ENCODE data around the gene OGFOD1.

Gene OGFOD1

DNA sequence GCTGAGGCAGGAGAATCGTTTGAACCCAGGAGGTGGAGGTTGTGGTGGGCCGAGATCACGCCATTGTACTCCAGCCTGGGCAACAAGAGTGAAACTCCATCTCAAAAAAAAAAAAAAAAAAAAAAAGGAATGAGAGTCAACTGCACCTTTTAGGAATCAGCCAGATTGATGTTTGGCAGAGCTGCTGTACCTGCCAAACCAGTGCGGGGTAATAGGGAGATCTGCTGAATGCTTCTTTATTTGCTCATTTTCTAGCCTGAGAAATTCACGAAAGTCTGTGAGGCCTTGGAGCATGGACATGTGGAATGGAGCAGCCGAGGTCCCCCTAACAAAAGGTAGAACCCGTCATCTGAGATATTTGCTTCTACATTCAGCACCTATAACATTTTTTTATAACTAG, 18.4 kb downstream of the OGFOD1 start:
- TF ChIP-seq, protein P1, sequence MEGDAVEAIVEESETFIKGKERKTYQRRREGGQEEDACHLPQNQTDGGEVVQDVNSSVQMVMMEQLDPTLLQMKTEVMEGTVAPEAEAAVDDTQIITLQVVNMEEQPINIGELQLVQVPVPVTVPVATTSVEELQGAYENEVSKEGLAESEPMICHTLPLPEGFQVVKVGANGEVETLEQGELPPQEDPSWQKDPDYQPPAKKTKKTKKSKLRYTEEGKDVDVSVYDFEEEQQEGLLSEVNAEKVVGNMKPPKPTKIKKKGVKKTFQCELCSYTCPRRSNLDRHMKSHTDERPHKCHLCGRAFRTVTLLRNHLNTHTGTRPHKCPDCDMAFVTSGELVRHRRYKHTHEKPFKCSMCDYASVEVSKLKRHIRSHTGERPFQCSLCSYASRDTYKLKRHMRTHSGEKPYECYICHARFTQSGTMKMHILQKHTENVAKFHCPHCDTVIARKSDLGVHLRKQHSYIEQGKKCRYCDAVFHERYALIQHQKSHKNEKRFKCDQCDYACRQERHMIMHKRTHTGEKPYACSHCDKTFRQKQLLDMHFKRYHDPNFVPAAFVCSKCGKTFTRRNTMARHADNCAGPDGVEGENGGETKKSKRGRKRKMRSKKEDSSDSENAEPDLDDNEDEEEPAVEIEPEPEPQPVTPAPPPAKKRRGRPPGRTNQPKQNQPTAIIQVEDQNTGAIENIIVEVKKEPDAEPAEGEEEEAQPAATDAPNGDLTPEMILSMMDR (IDR thresholded peaks at IDR 0.05; ENCODE audit: low read depth, low read length) = no peak
- TF ChIP-seq POLR2A (IDR thresholded peaks at IDR 0.05; ENCODE audit: extremely low read depth, insufficient read length) (no peak), MYC (IDR thresholded peaks at IDR 0.05; ENCODE audit: low read depth, low read length) (no peak)
- TF ChIP-seq, protein P2, sequence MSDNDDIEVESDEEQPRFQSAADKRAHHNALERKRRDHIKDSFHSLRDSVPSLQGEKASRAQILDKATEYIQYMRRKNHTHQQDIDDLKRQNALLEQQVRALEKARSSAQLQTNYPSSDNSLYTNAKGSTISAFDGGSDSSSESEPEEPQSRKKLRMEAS (IDR thresholded peaks at IDR 0.05; ENCODE audit: low read depth, low read length) = no peak
- no peak for DNase-seq (ENCODE audit: low read depth)
- no peak overlapping the region for H3K4me3 ChIP-seq (ENCODE audit: low read depth, low read length)

DNA sequence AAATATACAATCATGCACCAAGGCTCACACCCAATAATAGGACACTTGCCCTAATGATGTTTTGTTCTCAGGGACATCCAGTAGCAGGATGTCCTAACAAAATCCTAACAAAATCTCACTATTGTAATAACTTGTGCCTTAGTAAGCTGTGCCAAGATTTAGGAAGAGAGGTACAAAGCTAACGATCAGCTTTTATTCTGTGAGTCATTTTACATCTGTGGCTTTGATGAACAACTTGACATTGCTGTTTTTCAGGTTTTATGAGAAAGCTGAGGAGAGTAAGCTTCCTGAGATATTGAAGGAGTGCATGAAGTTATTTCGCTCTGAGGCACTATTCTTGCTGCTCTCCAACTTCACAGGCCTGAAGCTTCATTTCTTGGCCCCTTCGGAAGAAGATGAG, 18.9 kb downstream of the OGFOD1 start:
- TF ChIP-seq, protein P2 (IDR thresholded peaks at IDR 0.05; ENCODE audit: low read depth, low read length) = no peak
- TF ChIP-seq, protein P1 (IDR thresholded peaks at IDR 0.05; ENCODE audit: low read depth, low read length) = no peak
- TF ChIP-seq POLR2A (IDR thresholded peaks at IDR 0.05; ENCODE audit: extremely low read depth, insufficient read length) = no peak
- no peak for TF ChIP-seq MYC (IDR thresholded peaks at IDR 0.05; ENCODE audit: low read depth, low read length)
- DNase-seq (ENCODE audit: low read depth) = no peak
- no peak overlapping the region for H3K4me3 ChIP-seq (ENCODE audit: low read depth, low read length)

DNA sequence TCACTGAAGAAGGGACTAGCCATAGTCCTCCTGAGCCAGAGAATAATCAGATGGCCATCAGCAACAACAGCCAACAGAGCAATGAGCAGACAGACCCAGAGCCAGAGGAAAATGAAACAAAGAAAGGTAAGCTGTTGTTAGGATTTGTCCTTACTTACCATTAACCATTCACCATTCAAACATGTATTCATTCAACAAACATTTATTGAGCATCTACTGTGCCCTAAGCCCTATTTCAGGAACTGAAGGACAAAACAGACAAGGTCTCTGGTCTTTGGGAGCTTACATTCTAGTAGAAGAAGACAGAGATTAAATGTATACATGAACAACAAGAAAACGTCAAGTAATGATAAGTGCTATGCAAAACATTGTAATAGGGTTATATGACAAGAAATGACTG, 19.3 kb downstream of the OGFOD1 start:
- H3K4me3 ChIP-seq (ENCODE audit: low read depth, low read length) = no peak overlapping the region
- no peak for DNase-seq (ENCODE audit: low read depth)
- TF ChIP-seq, protein P2 (IDR thresholded peaks at IDR 0.05; ENCODE audit: low read depth, low read length) = no peak
- TF ChIP-seq POLR2A (IDR thresholded peaks at IDR 0.05; ENCODE audit: extremely low read depth, insufficient read length) (no peak), MYC (IDR thresholded peaks at IDR 0.05; ENCODE audit: low read depth, low read length) (no peak)
- TF ChIP-seq, protein P1 (IDR thresholded peaks at IDR 0.05; ENCODE audit: low read depth, low read length) = no peak

DNA sequence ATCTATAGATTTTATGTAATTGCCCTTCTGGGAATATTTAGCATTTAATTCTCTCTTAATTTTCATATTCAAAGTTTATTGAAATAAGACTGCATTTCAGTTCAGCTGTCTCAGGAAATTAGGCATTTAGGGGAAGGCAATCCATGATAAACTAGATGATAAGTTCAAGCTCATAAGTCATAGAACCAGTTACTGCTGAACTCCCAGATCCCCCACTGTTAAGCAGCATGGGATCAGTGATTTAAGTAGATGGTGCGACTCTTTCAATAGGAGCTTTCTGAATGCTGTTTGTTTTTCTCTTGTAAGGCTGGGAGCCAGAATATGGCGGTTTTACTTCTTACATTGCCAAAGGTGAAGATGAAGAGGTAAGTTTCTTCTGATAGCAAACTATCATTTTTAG, 23.8 kb downstream of the OGFOD1 start:
- DNase-seq (ENCODE audit: low read depth) = no peak
- TF ChIP-seq, protein P1 (IDR thresholded peaks at IDR 0.05; ENCODE audit: low read depth, low read length) = no peak
- TF ChIP-seq MYC (IDR thresholded peaks at IDR 0.05; ENCODE audit: low read depth, low read length) (no peak), POLR2A (IDR thresholded peaks at IDR 0.05; ENCODE audit: extremely low read depth, insufficient read length) (no peak)
- TF ChIP-seq, protein P2 (IDR thresholded peaks at IDR 0.05; ENCODE audit: low read depth, low read length) = no peak
- no peak overlapping the region for H3K4me3 ChIP-seq (ENCODE audit: low read depth, low read length)

DNA sequence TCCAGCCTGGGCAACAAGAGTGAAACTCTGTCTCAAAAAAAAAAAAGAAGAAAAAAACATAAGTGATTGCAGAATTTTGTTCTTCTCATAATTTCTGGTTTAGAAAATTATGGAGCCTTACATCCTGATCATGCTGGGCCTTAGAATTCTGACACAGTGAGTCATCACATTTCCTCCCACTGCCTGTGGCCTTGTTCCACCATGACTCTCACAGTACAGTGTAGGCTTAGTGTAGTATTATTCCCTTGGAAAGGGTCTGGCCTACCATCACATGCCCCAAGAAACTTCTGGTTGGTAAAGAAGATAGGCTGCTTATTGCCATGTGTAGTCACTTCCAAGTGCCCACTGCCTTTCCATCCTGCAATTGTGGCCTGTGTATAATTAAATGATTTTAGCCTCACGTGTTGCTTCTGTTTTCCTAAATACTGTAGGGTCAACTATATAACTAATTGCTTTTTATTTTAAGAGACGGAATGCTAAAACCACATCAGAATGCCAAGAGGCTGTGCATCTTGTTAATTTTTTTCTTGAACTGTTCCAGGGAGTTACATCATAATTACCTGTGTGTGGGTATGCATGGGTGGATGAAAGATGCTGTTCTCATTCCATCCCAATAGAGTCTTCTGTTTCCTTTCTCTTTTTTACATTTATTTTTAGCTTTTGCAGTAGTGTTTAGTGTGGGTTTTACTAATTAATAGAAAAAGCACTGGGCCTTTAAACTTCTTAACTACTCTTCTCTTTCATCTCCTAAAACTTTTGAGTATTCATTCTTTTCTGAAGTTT, 25.9 kb downstream of the OGFOD1 start:
- TF ChIP-seq POLR2A (IDR thresholded peaks at IDR 0.05; ENCODE audit: extremely low read depth, insufficient read length) = no peak
- peak; percentile 79 for DNase-seq (ENCODE audit: low read depth)

DNA sequence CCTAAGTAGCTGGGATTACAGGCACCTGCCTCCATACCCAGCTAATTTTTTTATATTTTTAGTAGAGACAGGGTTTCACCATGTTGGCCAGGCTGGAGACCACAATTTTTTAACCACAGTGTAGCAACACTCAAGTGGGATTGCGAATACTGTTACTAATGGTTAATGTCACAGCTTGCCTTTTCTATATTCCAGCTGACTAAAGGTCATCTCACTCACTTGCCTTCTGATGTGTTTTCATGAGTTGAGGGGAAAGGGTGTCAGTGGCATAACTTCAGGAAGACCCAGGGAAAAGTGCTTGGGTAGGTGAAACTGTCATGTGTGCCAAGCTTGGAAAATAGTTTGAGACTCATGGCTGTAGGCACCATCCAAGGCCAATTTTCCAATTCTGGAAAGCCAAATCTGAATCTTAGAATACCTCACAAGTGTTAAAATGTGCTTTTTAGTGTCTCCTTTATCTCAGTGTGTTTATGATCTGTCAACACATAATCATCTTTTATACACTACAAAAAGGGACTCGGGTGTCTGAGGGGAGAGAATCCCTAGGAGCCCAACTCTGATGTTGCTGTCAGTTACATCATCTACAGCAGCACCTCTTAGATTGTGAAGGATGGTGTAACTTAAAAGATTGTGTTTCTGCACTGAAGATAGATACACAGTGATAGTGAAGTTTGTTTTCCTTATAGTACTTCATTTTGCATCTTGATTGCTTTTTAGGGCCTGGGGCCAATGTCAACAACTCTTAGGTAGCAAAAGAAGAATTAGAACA, 27.1 kb downstream of the OGFOD1 start:
- DNase-seq (ENCODE audit: low read depth) = peak; percentile 78
- no peak overlapping the region for H3K4me3 ChIP-seq (ENCODE audit: low read depth, low read length)
- TF ChIP-seq MYC (IDR thresholded peaks at IDR 0.05; ENCODE audit: low read depth, low read length) (no peak), POLR2A (IDR thresholded peaks at IDR 0.05; ENCODE audit: extremely low read depth, insufficient read length) (no peak)
- TF ChIP-seq, protein P2 (IDR thresholded peaks at IDR 0.05; ENCODE audit: low read depth, low read length) = no peak
- TF ChIP-seq, protein P1 (IDR thresholded peaks at IDR 0.05; ENCODE audit: low read depth, low read length) = no peak

More for the DNA sequence above, 25.9 kb downstream of the OGFOD1 start:
- H3K4me3 ChIP-seq (ENCODE audit: low read depth, low read length) = no peak overlapping the region

Measured in NB4 (cell line).